Subcutaneous adipose tissue (tissue), 4 donors: ENCODE results near the gene BRF1. TPM values are rescaled to one million over a fixed set of nuclear protein-coding genes. Genes with fewer than 3 reads are reported as not detected.

Experiments
- CTCF ChIP-seq: fragments of 450-650 bp; IDR thresholded peaks from one replicate; pipeline ENCODE4 v1.5.1; 2016; ENCODE audit warnings: low read depth, mild to moderate bottlenecking, control low read depth, antibody characterized with exemption, moderate library complexity
- total RNA-seq, 4 donors: library from RNA; depleted of rRNA; stranded (reverse); fragments of >200 nt; gene quantifications; one replicate each; pipeline ENCODE4 v1.1.0, GENCODE V29; 2016

BRF1 gene
- total RNA-seq, 4 donors from 2014 or later: 19.7 to 76.1 (median 22.5) TPM

- no peak for TF ChIP-seq CTCF
Observed at GRCh38 chr14:105166571-105167302, 134.1 kb downstream of the BRF1 start.

GRCh38 chr14:105165761-105166485 is 134.9 kb downstream of the BRF1 start:
- TF ChIP-seq CTCF: no peak

DNA sequence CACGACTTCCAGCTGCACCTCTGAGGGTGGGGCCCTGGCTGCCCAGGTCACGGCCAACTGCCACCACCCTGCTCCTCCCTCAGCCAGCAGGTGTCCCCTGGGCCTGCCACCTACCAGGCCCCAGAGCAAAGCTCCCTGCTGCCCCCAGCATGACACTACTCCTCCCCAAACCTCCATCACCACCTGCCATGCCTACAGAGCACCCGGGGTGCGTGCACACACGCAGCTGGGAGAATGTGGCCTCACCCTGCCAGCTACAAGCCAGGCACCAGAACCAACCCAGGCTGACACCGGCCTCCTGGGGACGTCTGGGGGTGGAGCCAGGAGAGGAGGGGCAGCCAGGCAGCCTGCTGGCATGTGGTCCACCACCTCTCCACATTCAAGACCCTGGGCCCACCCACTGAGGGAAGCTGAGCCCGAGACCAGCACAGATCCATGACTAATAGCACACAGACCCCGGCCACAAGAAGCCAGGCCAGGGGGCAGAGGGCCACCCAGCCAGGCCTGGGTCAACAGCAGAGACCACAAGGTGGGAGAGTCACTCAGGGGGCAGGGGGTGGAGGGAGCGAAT is 135.6 kb downstream of the BRF1 start:
- TF ChIP-seq CTCF: no peak

DNA sequence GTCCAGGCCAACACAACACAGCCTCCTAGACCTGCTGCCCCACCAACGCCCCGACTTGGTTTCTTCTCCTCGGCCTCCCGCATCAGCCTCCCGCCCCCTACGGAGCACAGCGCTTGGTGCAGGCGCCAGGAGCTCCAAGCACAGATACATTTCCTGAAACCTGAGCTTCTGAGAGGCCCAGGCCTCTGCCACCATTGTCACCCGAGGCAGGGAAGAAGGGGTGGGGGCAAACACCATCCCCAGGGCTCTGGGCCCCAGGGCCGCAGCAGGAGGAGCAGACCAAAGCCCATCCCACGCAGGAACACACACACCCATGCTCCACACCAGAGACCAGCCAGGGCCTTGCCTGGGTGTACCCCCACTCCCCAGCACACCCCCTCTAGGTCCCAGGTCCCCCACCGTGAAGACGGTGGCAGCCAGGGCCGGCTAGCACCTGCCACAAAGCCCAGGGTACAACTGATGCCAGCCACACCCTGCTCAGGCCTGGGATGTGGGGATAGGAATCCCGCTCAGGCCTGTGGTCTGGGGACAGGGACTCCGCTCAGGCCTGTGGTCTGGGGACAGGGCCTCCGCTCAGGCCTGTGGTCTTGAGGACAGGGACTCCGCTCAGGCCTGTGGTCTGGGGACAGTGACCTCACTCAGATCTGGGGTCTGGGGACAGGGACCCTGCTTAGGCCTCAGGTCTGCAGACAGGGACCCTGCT is 137.6 kb downstream of the BRF1 start:
- TF ChIP-seq CTCF: no peak

DNA sequence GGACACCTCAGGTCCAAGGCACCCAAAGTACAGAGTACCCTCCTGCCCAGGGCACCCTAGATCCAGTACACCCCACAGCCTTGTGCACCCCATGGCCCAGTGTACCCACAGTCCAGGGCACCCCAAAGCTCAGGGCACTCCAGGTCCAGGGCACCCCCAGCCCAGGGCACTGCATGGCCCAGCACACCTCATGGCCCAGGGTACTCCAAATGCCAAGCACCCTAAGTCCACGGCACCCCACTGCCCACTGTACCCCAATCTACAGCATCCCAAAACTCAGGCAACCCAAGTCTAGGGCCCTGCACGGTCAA is 138.2 kb downstream of the BRF1 start:
- TF ChIP-seq CTCF: no peak

DNA sequence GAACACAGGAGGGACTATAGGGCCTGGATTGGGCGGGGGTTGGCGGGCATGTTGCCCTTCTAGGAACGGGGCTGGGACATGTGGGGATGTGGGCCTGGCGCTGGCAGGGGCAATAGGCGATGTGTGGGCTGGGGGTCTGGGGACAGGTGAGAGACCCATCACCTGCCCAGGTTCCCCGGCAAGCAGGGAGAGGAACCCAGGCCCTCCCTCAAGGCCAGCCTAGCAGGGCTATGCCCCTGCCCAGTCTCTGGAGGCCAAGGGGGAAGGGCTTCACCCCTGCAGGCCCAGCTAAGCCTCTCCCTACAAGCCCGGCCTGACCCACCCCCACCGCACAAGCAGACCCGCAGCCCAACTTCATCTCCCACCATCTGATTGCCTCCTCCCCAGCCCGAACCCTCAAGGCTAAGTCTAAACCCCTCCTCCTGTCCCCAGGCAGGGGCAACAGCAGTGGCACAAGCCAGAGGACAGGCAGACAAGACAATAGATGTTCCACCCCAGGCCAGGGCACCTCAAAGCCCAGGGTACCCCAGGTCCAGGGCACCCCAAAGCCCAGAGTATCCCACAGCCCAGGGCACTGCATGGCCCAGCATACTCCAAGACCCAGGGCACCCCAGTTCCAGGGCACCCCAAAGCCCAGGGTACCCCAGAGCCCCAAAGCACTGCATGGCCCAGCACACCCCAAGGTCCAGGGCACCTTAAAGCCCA is 138.7 kb downstream of the BRF1 start:
- TF ChIP-seq CTCF: no peak

GRCh38 chr14:105161309-105161708 is 139.5 kb downstream of the BRF1 start:
- TF ChIP-seq CTCF: no peak
